HG03469 (cell line): Measurements from ENCODE around the gene MCTP2.

Experiments used
- ATAC-seq: cut with Tn5 transposase; IDR thresholded peaks from one replicate; pipeline ENCODE4 v1.9.1; 2021; ENCODE audit warnings: mild to moderate bottlenecking, moderate library complexity, moderate number of reproducible peaks; ENCODE audit not compliant: unreplicated experiment

The MCTP2 gene

GRCh38 chr15:94259121-94259751, 27.9 kb downstream of the MCTP2 start:
- no peak for ATAC-seq

GRCh38 chr15:94259863-94260262, 28.5 kb downstream of the MCTP2 start:
- ATAC-seq = no peak

GRCh38 chr15:94262201-94262600, 30.8 kb downstream of the MCTP2 start:
- no peak for ATAC-seq

DNA sequence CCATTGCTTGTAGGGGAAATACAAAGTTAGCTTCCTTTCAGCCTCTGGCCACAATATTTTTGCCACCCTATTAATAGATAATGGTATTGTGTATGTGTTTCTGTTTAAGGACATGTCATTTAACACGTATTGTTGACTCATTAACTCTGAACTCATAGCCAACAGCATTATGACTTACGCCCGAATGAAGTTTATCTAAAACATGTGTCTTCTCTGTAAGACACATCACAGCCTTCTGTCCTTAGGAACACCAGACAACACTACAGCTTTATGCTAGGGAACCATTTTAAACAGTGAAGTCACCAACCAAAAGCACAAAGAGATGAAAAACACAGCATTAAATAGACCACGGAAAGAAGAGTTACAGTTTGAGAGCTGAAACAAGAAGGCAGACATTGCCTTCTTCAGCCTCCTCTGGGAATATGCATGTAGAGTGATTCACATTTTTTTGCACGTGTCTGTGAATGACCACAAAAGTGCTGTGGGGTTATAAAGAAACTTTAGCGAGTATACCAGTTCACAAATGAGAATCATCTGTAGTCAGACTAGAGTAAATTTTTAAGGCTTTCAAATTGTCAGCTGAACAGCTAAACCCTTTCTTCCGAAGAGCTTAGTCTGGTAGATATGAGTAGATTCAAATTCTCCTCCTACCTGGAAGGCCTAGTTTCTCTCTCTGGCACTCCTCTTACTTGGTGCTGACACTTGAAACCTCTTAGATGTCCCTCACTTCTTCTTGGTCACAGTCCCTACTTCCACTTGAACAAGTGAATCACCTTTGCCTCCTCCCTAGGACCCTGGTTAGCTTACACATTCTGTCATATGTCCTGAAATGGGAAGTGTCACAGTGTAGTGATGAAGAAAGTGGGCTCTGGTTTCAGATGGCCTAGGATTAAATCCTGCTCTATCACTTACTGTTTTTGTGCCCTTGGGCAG, 32.2 kb downstream of the MCTP2 start:
- peak; percentile 53 for ATAC-seq

GRCh38 chr15:94265009-94265408, 33.6 kb downstream of the MCTP2 start:
- no peak for ATAC-seq

GRCh38 chr15:94265982-94266381, 34.6 kb downstream of the MCTP2 start:
- no peak for ATAC-seq

DNA sequence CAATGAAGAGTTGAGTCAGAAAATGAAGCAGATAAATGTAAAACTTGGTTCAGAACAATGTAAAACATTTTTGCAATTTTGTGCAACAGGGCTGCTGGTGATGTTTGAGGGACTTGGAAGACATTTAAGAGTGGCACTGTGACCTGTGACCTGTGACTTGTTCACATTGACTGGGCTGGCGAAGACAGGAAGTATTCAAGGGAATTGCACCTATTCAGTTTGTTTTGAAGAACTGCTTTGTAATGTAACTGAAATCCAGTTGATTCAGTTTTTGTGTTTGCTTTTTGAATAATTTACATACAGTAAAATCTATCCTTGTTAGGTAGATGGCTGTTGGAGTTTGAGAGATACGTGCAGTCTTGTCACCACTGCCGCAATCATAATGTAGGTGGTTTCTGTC, 35.4 kb downstream of the MCTP2 start:
- no peak for ATAC-seq

DNA sequence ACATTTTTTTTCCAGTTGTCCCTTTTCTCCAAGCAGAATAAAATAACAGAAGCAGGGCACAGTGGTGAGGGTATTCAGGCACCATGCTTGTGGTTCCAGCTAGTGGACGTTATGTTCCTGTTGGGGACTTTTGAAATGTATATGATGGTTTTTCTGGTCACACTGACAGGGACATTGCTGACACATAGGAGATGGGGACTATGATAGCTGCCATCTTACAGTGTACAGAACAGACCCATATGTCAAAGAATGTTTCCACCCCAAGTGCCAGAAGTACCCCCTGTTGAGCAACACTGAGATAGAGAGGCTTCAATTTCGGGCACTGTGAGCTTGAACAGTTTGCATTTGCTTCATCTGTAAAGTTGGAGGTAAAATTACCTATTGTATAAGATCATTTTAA, 38.6 kb downstream of the MCTP2 start:
- no peak for ATAC-seq

GRCh38 chr15:94270570-94270969, 39.2 kb downstream of the MCTP2 start:
- ATAC-seq = no peak

- ATAC-seq = peak; percentile 62
Observed at GRCh38 chr15:94272251-94272898, 41.0 kb downstream of the MCTP2 start.

GRCh38 chr15:94273826-94274225, 42.5 kb downstream of the MCTP2 start:
- ATAC-seq = no peak

DNA sequence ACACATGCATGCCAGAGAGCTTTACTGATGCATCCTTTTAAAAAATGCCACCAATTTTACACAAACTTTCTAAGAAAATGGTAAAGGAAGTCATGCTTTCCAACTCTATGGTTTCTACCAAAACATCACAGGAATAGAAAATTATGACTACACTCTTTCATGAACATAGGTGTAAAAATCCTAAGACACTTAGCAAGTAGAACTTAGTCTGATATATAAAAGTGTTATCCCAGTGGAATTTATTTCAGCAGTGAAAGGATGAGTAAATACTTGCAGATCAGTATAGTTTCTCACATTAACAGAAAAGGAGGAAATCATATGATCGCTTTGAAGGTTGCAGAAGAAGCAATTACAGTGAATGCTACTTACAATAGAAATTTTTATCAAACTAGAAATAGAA, 43.4 kb downstream of the MCTP2 start:
- no peak for ATAC-seq

DNA sequence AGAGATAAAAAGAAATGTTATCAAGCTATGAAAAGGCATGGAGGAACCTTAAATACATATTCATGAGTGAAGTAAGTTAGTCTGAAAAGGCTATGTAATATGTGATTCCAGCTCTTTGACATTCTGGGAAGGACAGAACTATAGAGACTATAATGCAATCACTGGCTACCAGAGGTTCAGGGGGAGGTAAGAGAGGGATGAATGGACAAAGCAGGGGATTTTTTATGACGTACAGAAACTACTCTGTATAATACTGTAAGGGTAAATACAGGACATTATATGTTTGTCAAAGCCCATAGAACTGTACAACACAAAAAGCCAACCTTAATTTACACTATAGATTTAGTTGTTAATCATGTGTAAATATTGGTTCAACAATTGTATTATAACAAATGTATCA, 46.1 kb downstream of the MCTP2 start:
- no peak for ATAC-seq

DNA sequence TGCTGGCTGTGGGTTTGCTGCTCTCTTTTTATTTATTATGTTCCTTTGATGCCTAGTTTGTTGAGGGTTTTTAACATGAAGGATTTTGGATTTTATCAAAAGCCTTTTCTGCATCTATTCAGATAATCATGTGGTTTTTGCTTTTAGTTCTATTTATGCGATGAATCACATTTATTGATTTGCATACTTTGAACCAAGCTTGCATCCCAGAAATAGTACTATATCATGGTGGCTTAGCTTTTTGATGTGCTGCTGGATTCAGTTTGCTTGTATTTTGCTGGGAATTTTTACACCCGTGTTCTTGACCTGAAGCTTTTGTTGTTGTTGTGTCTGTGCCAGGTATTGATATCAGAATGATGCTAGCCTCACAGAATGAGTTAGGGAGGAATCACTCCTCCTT, 48.4 kb downstream of the MCTP2 start:
- ATAC-seq = no peak

DNA sequence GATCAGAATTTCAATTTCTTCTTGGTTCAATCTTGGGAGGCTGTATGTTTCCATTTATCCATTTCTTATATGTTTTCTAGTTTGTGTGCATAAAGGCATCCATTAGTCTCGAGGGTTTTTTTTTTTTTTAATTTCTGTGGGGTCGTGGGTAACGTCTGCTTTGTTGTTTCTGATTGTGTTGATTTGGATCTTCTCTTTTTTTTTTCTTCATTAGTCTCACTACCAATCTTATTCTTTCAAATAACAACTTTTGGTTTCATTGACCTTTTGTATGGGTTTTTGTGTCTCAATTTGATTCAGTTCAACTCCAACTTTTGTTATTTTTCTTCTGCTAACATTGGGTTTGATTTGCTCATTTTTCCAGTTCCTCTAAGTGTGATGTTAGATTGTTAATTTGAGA, 48.9 kb downstream of the MCTP2 start:
- ATAC-seq = no peak

- no peak for ATAC-seq
Observed at GRCh38 chr15:94282269-94283250, 51.2 kb downstream of the MCTP2 start.

DNA sequence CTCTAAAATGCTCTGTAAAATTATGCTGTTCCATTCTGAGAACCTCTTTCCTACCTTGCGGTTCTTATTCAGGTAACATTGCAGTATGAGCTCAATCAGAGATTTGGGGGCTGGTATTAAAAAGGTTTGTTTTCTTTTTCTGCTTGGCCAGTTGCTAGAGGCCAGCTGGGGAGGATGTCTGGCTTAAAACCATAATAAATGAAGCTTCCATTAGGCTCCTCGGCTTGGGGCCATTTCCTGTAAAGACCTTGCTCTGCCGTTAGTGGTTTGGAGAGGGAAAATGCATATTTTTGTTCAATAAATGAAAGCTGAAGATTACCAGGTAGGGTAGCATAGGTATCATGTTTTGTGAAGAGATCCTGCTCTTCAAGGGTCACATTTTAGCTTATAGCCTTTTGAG, 55.2 kb downstream of the MCTP2 start:
- ATAC-seq = no peak

GRCh38 chr15:94287794-94288246, 56.5 kb downstream of the MCTP2 start:
- peak; percentile 98 for ATAC-seq

DNA sequence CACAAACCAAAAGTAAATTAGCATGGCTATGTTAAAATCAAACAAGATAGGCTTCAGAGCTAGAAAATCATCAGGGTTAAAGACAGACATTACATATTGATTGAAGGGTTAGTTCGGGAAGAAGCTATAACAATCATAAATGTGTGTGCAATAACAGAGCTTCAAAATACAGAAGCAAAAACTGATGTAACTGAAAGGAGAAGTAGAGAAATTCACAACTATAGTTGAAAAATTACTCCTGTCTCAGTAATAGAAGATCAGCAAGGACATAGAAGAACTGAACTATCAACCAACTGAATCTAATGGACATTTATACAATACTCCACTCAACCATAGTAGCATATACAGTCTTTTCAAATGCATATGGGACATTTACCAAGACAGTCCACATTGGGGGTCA, 59.4 kb downstream of the MCTP2 start:
- no peak for ATAC-seq
